Endodermal cell (in vitro differentiated cells): ENCODE data around the gene LTBP4. TPM values are rescaled to one million over a fixed set of nuclear protein-coding genes. Genes with fewer than 3 reads are reported as not detected.

Experiments
- DNase-seq: peaks from one replicate; pipeline ENCODE4 v3.0.0-alpha.2; 2017
- H3K27ac ChIP-seq: 2 replicates; pipeline ENCODE4 v1.5.1; 2013; ENCODE audit warnings: mild to moderate bottlenecking, low read depth, low read length, moderate library complexity
- H3K27me3 ChIP-seq: 2 replicates; pipeline ENCODE4 v1.6.1; 2013; ENCODE audit warnings: mild to moderate bottlenecking, low read length, moderate library complexity; ENCODE audit not compliant: insufficient read depth, control insufficient read depth, poor library complexity, severe bottlenecking
- H3K36me3 ChIP-seq: 2 replicates; pipeline ENCODE4 v1.7.0; 2013; ENCODE audit warnings: mild to moderate bottlenecking, low read length, moderate library complexity; ENCODE audit not compliant: control insufficient read depth, insufficient read depth
- H3K4me1 ChIP-seq: one replicate; pipeline ENCODE4 v1.7.0; 2013; ENCODE audit warnings: low read length; ENCODE audit not compliant: control insufficient read depth, insufficient read depth
- H3K4me3 ChIP-seq: 2 replicates; pipeline ENCODE4 v1.5.1; 2013; ENCODE audit warnings: mild to moderate bottlenecking, low read length, moderate library complexity
- H3K9ac ChIP-seq: 2 replicates; pipeline ENCODE4 v1.6.1; 2013; ENCODE audit warnings: mild to moderate bottlenecking, low read length, moderate library complexity; ENCODE audit not compliant: poor library complexity, severe bottlenecking; ENCODE audit errors: extremely low read depth
- H3K9me3 ChIP-seq: 2 replicates; pipeline ENCODE4 v1.6.1; 2013; ENCODE audit warnings: mild to moderate bottlenecking, low read length, moderate library complexity; ENCODE audit not compliant: control insufficient read depth
- H3K27ac Mint-ChIP-seq: 2 replicates; pipeline ENCODE4 v1.8.0; 2020; ENCODE audit warnings: mixed read lengths
- H3K27me3 Mint-ChIP-seq: 2 replicates; pipeline ENCODE4 v1.8.0; 2021; ENCODE audit warnings: mild to moderate bottlenecking, mixed read lengths; ENCODE audit not compliant: insufficient read depth
- H3K36me3 Mint-ChIP-seq: 2 replicates; pipeline ENCODE4 v1.8.0; 2020; ENCODE audit warnings: low read depth, mixed read lengths
- H3K4me1 Mint-ChIP-seq: 2 replicates; pipeline ENCODE4 v1.8.0; 2020; ENCODE audit warnings: mixed read lengths
- H3K4me3 Mint-ChIP-seq: 2 replicates; pipeline ENCODE4 v1.8.0; 2020; ENCODE audit warnings: mild to moderate bottlenecking, moderate library complexity, mixed read lengths
- H3K9me3 Mint-ChIP-seq: 2 replicates; pipeline ENCODE4 v1.8.0; 2020; ENCODE audit warnings: mild to moderate bottlenecking, mixed read lengths
- WGBS, 2 experiments: methylation state at CpG; one replicate each; pipeline versions ENCODE4 v1.1.5 to v1.1.7; 2013; ENCODE audit warnings: missing lambda C conversion rate in 2 of 2, mixed read lengths in 1 of 2; ENCODE audit not compliant: insufficient coverage in 1 of 2, insufficient read length in 1 of 2; 5-methylcytosine and 5-hydroxymethylcytosine counted together
- total RNA-seq, 2 donors: library from RNA; stranded (reverse); fragmentation: NEBNext Ultra II Directional in 1 of 2; extraction: Animal tissue kit (Norgen Biotek cat#: 25700) in 1 of 2; gene quantifications; 2 replicates in 1 of 2; 3 replicates in 1 of 2; pipeline ENCODE4 v1.2.1, GENCODE V29; 2021
- TF ChIP-seq, protein P1 (sequence below): fragments of 200-600 bp; sonication (generic); conservative IDR thresholded peaks from 2 replicates; pipeline ENCODE4 v1.5.0; 2021; ENCODE audit warnings: antibody characterized with exemption, mild to moderate bottlenecking

The LTBP4 gene
- total RNA-seq, 2 donors from 2014 or later, result 104 to 133 TPM

GRCh38 chr19:40596608-40597328 lies 4.4 kb upstream of the LTBP4 start:
- Histone ChIP-seq H3K9ac (no peak overlapping the region), H3K4me3 (no peak overlapping the region), H3K27me3 (peaks cover 50% of the 10 kb centered on the region), H3K27ac (no peak overlapping the region), H3K9me3 (no peaks in the 10 kb centered on the region), H3K36me3 (no peaks in the 10 kb centered on the region), H3K4me1 (peaks cover 8% of the 10 kb centered on the region)
- DNase-seq, result peak; percentile 89
- Mint-ChIP-seq H3K27me3 (peaks cover 69% of the 10 kb centered on the region), H3K27ac (no peak overlapping the region), H3K36me3 (peaks cover 3% of the 10 kb centered on the region), H3K9me3 (no peaks in the 10 kb centered on the region), H3K4me1 (peaks cover 4% of the 10 kb centered on the region), H3K4me3 (no peak overlapping the region)
- TF ChIP-seq, protein P1, sequence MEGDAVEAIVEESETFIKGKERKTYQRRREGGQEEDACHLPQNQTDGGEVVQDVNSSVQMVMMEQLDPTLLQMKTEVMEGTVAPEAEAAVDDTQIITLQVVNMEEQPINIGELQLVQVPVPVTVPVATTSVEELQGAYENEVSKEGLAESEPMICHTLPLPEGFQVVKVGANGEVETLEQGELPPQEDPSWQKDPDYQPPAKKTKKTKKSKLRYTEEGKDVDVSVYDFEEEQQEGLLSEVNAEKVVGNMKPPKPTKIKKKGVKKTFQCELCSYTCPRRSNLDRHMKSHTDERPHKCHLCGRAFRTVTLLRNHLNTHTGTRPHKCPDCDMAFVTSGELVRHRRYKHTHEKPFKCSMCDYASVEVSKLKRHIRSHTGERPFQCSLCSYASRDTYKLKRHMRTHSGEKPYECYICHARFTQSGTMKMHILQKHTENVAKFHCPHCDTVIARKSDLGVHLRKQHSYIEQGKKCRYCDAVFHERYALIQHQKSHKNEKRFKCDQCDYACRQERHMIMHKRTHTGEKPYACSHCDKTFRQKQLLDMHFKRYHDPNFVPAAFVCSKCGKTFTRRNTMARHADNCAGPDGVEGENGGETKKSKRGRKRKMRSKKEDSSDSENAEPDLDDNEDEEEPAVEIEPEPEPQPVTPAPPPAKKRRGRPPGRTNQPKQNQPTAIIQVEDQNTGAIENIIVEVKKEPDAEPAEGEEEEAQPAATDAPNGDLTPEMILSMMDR, result no peak
- 13% methylated on average over 53 of the region's 53 CpGs; no CpG with 5 or more reads in 1 of the 2 experiments for WGBS, 2 experiments

DNA sequence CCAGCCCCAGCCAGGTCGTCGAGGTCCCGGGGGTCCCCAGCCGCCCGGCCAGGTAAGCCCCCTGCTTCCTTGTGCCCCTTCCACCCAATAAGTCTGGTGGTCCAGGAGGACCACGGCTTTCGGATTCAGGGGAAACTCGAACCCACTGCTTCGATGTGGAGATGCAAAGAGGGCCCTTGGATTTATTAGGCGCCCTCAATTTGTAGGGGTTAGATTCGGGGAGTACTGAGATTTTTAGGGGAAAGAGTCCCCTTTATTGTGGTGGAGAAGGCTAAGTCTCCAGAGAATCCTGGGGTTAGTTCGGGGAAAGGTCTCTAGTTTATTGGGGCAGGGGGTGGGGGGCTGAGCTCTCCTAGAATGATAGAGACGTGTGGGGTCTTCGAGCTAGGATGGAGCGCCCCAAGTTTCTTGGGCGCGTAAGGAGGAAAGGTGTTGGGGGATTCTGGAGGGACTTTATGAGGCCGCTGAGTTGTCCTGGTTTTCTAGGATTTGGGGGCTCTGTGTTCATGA lies 3.8 kb upstream of the LTBP4 start:
- peaks cover 74% of the 10 kb centered on the region for H3K27me3 Mint-ChIP-seq
- TF ChIP-seq, protein P1, result no peak
- WGBS, 2 experiments, result 13 to 14% methylated on average over 14 to 18 of the region's 18 CpGs
- H3K4me1 ChIP-seq, result peaks cover 9% of the 10 kb centered on the region
- H3K4me3 ChIP-seq, result no peak overlapping the region
- no peak overlapping the region for H3K27ac ChIP-seq
- peaks cover 53% of the 10 kb centered on the region for H3K27me3 ChIP-seq
- H3K36me3 Mint-ChIP-seq, result no peaks in the 10 kb centered on the region
- no peak for DNase-seq
- H3K27ac Mint-ChIP-seq, result no peak overlapping the region
- no peaks in the 10 kb centered on the region for H3K36me3 ChIP-seq
- no peaks in the 10 kb centered on the region for H3K9me3 Mint-ChIP-seq
- H3K4me1 Mint-ChIP-seq, result peaks cover 6% of the 10 kb centered on the region
- peak overlapping the region; percentile 25 for H3K4me3 Mint-ChIP-seq
- H3K9ac ChIP-seq, result no peak overlapping the region
- H3K9me3 ChIP-seq, result no peaks in the 10 kb centered on the region

DNA sequence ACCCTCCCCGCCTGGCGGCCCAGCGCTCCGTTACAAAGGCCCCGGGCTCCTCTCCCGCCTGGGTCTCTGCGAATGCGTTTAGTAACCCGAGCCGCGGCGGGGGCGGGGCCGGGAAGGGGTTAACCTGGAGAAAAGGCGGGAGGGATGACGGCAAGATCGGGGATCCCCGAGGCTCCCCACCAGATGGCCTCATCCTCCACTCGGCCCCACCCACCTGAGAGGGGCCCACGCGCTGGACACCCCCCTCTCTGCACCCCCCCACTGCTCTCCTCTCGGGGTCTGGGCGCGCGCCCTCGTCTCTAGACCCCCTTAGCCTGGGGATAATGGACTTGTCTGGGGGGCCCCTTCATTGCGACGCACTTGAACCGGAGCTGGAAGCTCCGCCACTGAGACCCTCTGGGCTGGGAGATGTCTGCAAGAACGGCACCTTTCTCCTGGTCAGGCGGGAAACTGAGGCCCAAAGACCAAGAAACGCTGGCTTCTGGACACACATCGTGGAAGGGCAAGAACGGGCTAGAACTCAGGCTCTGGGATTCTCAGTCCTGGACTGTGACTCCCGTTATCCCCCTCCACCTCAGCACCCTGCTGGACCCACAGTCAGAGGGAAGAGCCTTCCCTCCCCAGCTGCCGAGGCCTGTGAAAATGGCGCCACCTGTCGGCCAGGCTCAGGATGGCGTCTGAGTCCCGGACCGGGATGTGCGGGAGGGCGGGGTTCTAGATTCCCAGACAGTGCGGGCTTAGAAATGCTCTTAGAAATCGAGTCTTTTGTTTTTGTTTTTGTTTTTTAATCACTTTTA lies 2.9 kb upstream of the LTBP4 start:
- Mint-ChIP-seq H3K27ac (no peak overlapping the region), H3K4me1 (peaks cover 15% of the 10 kb centered on the region), H3K27me3 (peaks cover 76% of the 10 kb centered on the region), H3K9me3 (no peaks in the 10 kb centered on the region), H3K4me3 (peak overlapping the region; percentile 48), H3K36me3 (no peaks in the 10 kb centered on the region)
- no peaks in the 10 kb centered on the region for H3K36me3 ChIP-seq
- no peak overlapping the region for H3K9ac ChIP-seq
- H3K4me1 ChIP-seq, result peaks cover 12% of the 10 kb centered on the region
- WGBS, 2 experiments, result 0 to 1% methylated on average over 12 to 39 of the region's 46 CpGs
- H3K27me3 ChIP-seq, result peaks cover 53% of the 10 kb centered on the region
- peak overlapping the region; percentile 73 for H3K4me3 ChIP-seq
- no peaks in the 10 kb centered on the region for H3K9me3 ChIP-seq
- DNase-seq, result peak; percentile 98
- TF ChIP-seq, protein P1, result peak; percentile 99
- peak overlapping the region; percentile 99 for H3K27ac ChIP-seq
